PC-3 (cell line): ENCODE results near the gene OR9Q2. TPM values are rescaled to one million over a fixed set of nuclear protein-coding genes. Genes with fewer than 3 reads are reported as not detected.

Experiments
- ATAC-seq: fragments of 200-7000 bp; cut with Tn5 transposase; 2 replicates; pipeline ENCODE4 v1.9.1; 2020; ENCODE audit warnings: mild to moderate bottlenecking, moderate library complexity
- BruUV-seq: library from RNA; stranded (reverse); fragments of 400-500 nt; replicated peaks from 2 replicates; lab custom pipeline; 2021; lab: Mats Ljungman, UMichigan
- CTCF ChIA-PET: fragments of 300-600 bp; sonication (Branson Sonifier 250); formaldehyde crosslinking; loops from one replicate; lab custom pipeline; 2022; ENCODE audit warnings: antibody characterized with exemption; lab: Charles Lee
- POLR2A ChIA-PET: fragments of 300-600 bp; sonication (Branson Sonifier 250); formaldehyde crosslinking; loops from one replicate; lab custom pipeline; 2022; ENCODE audit warnings: antibody characterized with exemption; ENCODE audit not compliant: unreplicated experiment; lab: Charles Lee
- DNase-seq: peaks from one replicate; pipeline ENCODE4 v3.0.0-alpha.2; 2015
- H2AFZ ChIP-seq: fragments of 300-600 bp; sonication (generic); 2 replicates; pipeline ENCODE4 v1.6.0; 2016; ENCODE audit warnings: antibody characterized with exemption, low read length
- H3F3A ChIP-seq: fragments of 300-600 bp; sonication (generic); one replicate; pipeline ENCODE4 v1.6.0; 2017; ENCODE audit warnings: antibody characterized with exemption, low read length, control low read depth, mild to moderate bottlenecking; ENCODE audit not compliant: unreplicated experiment
- H3K27ac ChIP-seq: fragments of 300-600 bp; sonication (generic); 2 replicates; pipeline ENCODE4 v1.5.1; 2016; ENCODE audit warnings: mild to moderate bottlenecking, low read length
- H3K27me3 ChIP-seq: fragments of 300-600 bp; sonication (generic); 2 replicates; pipeline ENCODE4 v1.6.1; 2016; ENCODE audit warnings: low read length, mixed read lengths
- H3K36me3 ChIP-seq: fragments of 300-600 bp; sonication (generic); 2 replicates; pipeline ENCODE4 v1.6.1; 2016; ENCODE audit warnings: low read depth, mixed run types, low read length, mixed read lengths
- H3K4me1 ChIP-seq: fragments of 300-600 bp; sonication (generic); 2 replicates; pipeline ENCODE4 v1.5.1; 2016; ENCODE audit warnings: low read length; ENCODE audit not compliant: insufficient read depth
- H3K4me2 ChIP-seq: fragments of 300-600 bp; sonication (generic); 2 replicates; pipeline ENCODE4 v1.6.0; 2016; ENCODE audit warnings: low read length
- H3K4me3 ChIP-seq: fragments of 300-600 bp; sonication (generic); 2 replicates; pipeline ENCODE4 v1.5.1; 2016; ENCODE audit warnings: mild to moderate bottlenecking, low read length, mixed read lengths
- H3K79me2 ChIP-seq: fragments of 300-600 bp; sonication (generic); 2 replicates; pipeline ENCODE4 v1.6.1; 2017; ENCODE audit warnings: low read length, mixed read lengths
- H3K9ac ChIP-seq: fragments of 300-600 bp; sonication (generic); 2 replicates; pipeline ENCODE4 v1.6.0; 2016; ENCODE audit warnings: mild to moderate bottlenecking, low read length
- H3K9me2 ChIP-seq: fragments of 300-600 bp; sonication (generic); replicated peaks from 2 replicates; pipeline ENCODE4 v1.6.1; 2016; ENCODE audit warnings: mixed run types, low read length, mixed read lengths
- H3K9me3 ChIP-seq: fragments of 300-600 bp; sonication (generic); 2 replicates; pipeline ENCODE4 v1.6.1; 2016; ENCODE audit warnings: low read length, mixed read lengths
- H4K20me1 ChIP-seq: fragments of 300-600 bp; sonication (generic); 2 replicates; pipeline ENCODE4 v1.6.1; 2016; ENCODE audit warnings: low read length, mixed read lengths
- EZH2 ChIP-seq: fragments of 300-600 bp; sonication (generic); IDR thresholded peaks from one replicate; pipeline ENCODE4 v1.6.1; 2017; ENCODE audit warnings: antibody characterized with exemption, mild to moderate bottlenecking, low read length; ENCODE audit not compliant: unreplicated experiment
- EZH2phosphoT487 ChIP-seq: fragments of 300-600 bp; sonication (generic); IDR thresholded peaks from 2 replicates; pipeline ENCODE4 v1.6.1; 2018; ENCODE audit warnings: mild to moderate bottlenecking, antibody characterized with exemption, low read length, borderline replicate concordance
- intact Hi-C: fragments of 100-400 bp; cut with micrococcal nuclease; formaldehyde crosslinking; loops from 2 replicates; pipeline ENCODE4 v1.9.0; 2023
- total RNA-seq: library from RNA; depleted of rRNA; stranded (reverse); fragments of >200 nt; gene quantifications from 2 replicates; pipeline ENCODE4 v1.2.3, GENCODE V29; 2014; rRNA removed
- TF ChIP-seq, protein P1 (sequence below): fragments of 300-600 bp; sonication (generic); conservative IDR thresholded peaks from 2 replicates; pipeline ENCODE4 v1.5.1; 2017; ENCODE audit warnings: antibody characterized with exemption, low read depth, mild to moderate bottlenecking, low read length

Gene OR9Q2
- total RNA-seq, 1 experiment from 2014 or later, result not detected

DNA sequence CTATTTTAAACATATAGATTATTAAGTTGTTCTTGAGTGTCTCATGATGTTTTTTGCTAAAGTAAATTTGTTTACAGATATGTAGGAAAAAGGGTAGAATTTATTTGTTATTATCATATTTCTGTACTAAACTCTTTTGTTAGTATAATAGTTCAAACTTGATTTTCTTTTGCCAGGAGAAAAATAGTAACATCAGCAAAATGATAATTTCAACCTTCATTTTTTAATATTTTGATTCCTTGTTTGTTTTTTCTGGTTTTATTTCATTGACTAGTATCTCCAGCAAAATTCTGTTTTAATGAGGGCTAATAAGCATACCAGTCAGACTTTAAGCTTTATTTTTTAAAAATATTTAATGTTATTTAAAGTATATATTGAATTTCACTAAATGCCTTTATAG lies 27.6 kb downstream of the OR9Q2 start:
- CTCF ChIA-PET, result no interaction called here
- POLR2A ChIA-PET, result no interaction called here
- no peak overlapping the region for H3K9ac ChIP-seq
- no peaks in the 10 kb centered on the region for H3K79me2 ChIP-seq
- no peak overlapping the region for H3K27ac ChIP-seq
- peaks cover 14% of the 10 kb centered on the region; the same call in 1 of the 2 replicates for H3K27me3 ChIP-seq
- no peak overlapping the region for H2AFZ ChIP-seq
- H3K36me3 ChIP-seq, result no peaks in the 10 kb centered on the region
- no peaks in the 10 kb centered on the region for H3K9me3 ChIP-seq
- ATAC-seq, result no peak
- no TSS peak for BruUV-seq
- TF ChIP-seq EZH2 (no peak), EZH2phosphoT487 (no peak)
- TF ChIP-seq, protein P1, sequence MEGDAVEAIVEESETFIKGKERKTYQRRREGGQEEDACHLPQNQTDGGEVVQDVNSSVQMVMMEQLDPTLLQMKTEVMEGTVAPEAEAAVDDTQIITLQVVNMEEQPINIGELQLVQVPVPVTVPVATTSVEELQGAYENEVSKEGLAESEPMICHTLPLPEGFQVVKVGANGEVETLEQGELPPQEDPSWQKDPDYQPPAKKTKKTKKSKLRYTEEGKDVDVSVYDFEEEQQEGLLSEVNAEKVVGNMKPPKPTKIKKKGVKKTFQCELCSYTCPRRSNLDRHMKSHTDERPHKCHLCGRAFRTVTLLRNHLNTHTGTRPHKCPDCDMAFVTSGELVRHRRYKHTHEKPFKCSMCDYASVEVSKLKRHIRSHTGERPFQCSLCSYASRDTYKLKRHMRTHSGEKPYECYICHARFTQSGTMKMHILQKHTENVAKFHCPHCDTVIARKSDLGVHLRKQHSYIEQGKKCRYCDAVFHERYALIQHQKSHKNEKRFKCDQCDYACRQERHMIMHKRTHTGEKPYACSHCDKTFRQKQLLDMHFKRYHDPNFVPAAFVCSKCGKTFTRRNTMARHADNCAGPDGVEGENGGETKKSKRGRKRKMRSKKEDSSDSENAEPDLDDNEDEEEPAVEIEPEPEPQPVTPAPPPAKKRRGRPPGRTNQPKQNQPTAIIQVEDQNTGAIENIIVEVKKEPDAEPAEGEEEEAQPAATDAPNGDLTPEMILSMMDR, result no peak
- H3K4me3 ChIP-seq, result no peak overlapping the region
- no peaks in the 10 kb centered on the region for H3F3A ChIP-seq
- no peak overlapping the region for H3K4me2 ChIP-seq
- intact Hi-C loops, result no loop called here
- no peaks in the 10 kb centered on the region for H3K4me1 ChIP-seq
- no peaks in the 10 kb centered on the region for H3K9me2 ChIP-seq
- DNase-seq, result no peak
- H4K20me1 ChIP-seq, result no peaks in the 10 kb centered on the region

DNA sequence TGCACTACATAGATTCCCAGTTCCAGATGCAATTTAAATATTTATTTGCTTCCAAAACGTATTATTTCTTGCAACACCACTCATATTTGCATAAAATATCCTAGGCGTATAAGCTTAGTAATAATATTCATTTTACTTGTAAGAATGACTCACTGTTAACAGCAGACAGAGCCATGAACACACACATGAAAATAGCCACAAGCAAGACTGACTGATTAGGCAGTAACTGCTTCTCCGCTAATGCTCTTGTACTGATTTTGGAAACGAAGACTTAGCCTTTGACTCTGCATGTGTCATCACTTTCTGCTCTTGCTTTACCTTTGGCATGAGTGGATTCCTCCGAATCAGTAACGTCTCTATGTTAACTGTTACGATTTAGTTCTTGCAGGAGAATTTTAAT lies 33.9 kb downstream of the OR9Q2 start:
- no TSS peak for BruUV-seq
- ChIA-PET CTCF (no interaction called here), POLR2A (no interaction called here)
- H3K27me3 ChIP-seq, result peaks cover 3% of the 10 kb centered on the region; the same call in 1 of the 2 replicates
- H3K9me3 ChIP-seq, result no peaks in the 10 kb centered on the region
- H3K9ac ChIP-seq, result no peak overlapping the region
- no peak for TF ChIP-seq EZH2
- no peaks in the 10 kb centered on the region for H3K79me2 ChIP-seq
- peak overlapping the region; percentile 21; the same call in 1 of the 2 replicates for H3K4me2 ChIP-seq
- DNase-seq, result peak; percentile 74
- peaks cover 4% of the 10 kb centered on the region; the same call in 1 of the 2 replicates for H3K4me1 ChIP-seq
- no peaks in the 10 kb centered on the region for H3K9me2 ChIP-seq
- H3F3A ChIP-seq, result no peaks in the 10 kb centered on the region
- no peaks in the 10 kb centered on the region for H3K36me3 ChIP-seq
- intact Hi-C loops, result no loop called here
- peak; percentile 84 for ATAC-seq
- no peak overlapping the region for H3K27ac ChIP-seq
- H3K4me3 ChIP-seq, result no peak overlapping the region
- H2AFZ ChIP-seq, result no peak overlapping the region
- no peaks in the 10 kb centered on the region for H4K20me1 ChIP-seq

DNA sequence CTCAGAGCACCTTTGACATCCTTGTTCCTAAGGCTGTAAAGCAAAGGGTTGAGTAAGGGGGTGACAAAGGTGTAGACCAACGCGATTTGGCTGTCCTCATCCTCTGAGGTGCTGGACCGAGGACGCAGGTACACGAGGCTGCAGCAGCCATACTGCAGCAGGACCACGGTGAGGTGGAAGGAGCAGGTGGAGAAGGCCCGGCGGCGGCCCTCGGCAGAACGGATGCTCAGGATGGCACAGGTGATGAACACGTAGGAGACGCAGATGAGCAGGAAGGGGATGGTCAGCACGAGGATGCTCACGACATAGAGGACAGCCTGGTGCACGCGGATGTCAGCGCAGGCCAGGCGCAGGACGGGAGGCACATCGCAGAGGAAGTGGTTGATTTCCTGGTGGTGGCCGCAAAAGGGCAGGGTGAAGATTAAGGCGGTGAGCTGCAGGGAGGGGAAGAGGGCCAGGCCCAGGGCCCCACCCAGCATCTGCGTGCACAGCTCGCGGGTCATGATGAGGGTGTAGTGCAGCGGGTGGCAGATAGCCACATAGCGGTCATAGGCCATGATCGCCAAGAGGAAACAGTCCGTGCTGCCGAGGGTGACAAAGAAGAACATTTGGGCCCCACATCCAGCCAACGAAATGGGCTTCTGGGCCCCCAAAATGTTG lies 39.2 kb downstream of the OR9Q2 start:
- H4K20me1 ChIP-seq, result no peaks in the 10 kb centered on the region
- ChIA-PET POLR2A (no interaction called here), CTCF (no interaction called here)
- BruUV-seq, result no TSS peak
- DNase-seq (no peak), ATAC-seq (no peak)
- intact Hi-C loops, result no loop called here
- no peak overlapping the region for H3K4me2 ChIP-seq
- TF ChIP-seq, protein P1, result no peak
- TF ChIP-seq EZH2phosphoT487 (no peak), EZH2 (no peak)
- no peaks in the 10 kb centered on the region for H3F3A ChIP-seq
- H3K79me2 ChIP-seq, result no peaks in the 10 kb centered on the region
- H3K27me3 ChIP-seq, result peaks cover 11% of the 10 kb centered on the region
- no peaks in the 10 kb centered on the region for H3K36me3 ChIP-seq
- H2AFZ ChIP-seq, result no peak overlapping the region
- no peak overlapping the region for H3K4me3 ChIP-seq
- no peak overlapping the region for H3K9ac ChIP-seq
- H3K27ac ChIP-seq, result no peak overlapping the region
- peaks cover 1% of the 10 kb centered on the region; the same call in 1 of the 2 replicates for H3K4me1 ChIP-seq
- H3K9me2 ChIP-seq, result no peaks in the 10 kb centered on the region
- H3K9me3 ChIP-seq, result no peaks in the 10 kb centered on the region

Other genes starting within 250 kb of the OR9Q2 start
- not detected in 2 replicates for gene OR9Q1, start 165.2 kb upstream of the OR9Q2 start, total RNA-seq
- not detected in 2 replicates for gene OR6Q1, start 158.1 kb upstream of the OR9Q2 start, total RNA-seq
- not detected in 2 replicates for gene OR9I1, start 63.5 kb upstream of the OR9Q2 start, total RNA-seq
- gene OR1S2, start 15.1 kb downstream of the OR9Q2 start, total RNA-seq, result not detected in 2 replicates
- gene OR1S1, start 23.6 kb downstream of the OR9Q2 start, total RNA-seq, result not detected in 2 replicates
- not detected in 2 replicates for gene OR10Q1, start 39.8 kb downstream of the OR9Q2 start, total RNA-seq
- gene OR10W1, start 79.2 kb downstream of the OR9Q2 start, total RNA-seq, result not detected in 2 replicates
- not detected in 2 replicates for gene OR5B17, start 170.0 kb downstream of the OR9Q2 start, total RNA-seq
- gene OR5B3, start 217.8 kb downstream of the OR9Q2 start, total RNA-seq, result not detected in 2 replicates
- gene OR5B2, start 239.1 kb downstream of the OR9Q2 start, total RNA-seq, result not detected in 2 replicates